CD4-positive, CD25-positive, alpha-beta regulatory T cell (primary cell): ENCODE measurements around the gene TMEM200B. TPM values are rescaled to one million over a fixed set of nuclear protein-coding genes. Genes with fewer than 3 reads are reported as not detected.
"Not testable (repeated sequence)": the region's sequence is repeated elsewhere in the genome, so short reads cannot be mapped to it uniquely, and the experiment has no call there.

ENCODE experiments used
- ATAC-seq, 2 donors: fragments of 150-1000 bp; cut with Tn5 transposase; one replicate each; pipeline ENCODE4 v1.10.0; 2021; ENCODE audit warnings: low read depth in 2 of 2, moderate number of reproducible peaks in 2 of 2, moderate library complexity in 1 of 2
- DNase-seq, 3 donors: peaks; one replicate each; pipeline versions ENCODE4 v3.0.0 to v3.0.0-alpha.2; 2012 to 2022; ENCODE audit warnings: mixed read lengths in 1 of 3
- H3K27ac ChIP-seq: one replicate; pipeline ENCODE4 v1.7.0; 2013; ENCODE audit warnings: mild to moderate bottlenecking, low read length; ENCODE audit not compliant: insufficient read depth, poor library complexity, severe bottlenecking
- H3K27me3 ChIP-seq: one replicate; pipeline ENCODE4 v1.7.0; 2013; ENCODE audit warnings: low read length; ENCODE audit not compliant: control insufficient read depth, insufficient read depth
- H3K36me3 ChIP-seq: one replicate; pipeline ENCODE4 v1.7.0; 2013; ENCODE audit warnings: mild to moderate bottlenecking, low read length, moderate library complexity; ENCODE audit not compliant: control insufficient read depth, insufficient read depth
- H3K4me1 ChIP-seq: 2 replicates; pipeline ENCODE4 v1.7.0; 2013; ENCODE audit warnings: mild to moderate bottlenecking, low read length; ENCODE audit not compliant: insufficient read depth, control insufficient read depth, poor library complexity, severe bottlenecking
- H3K4me3 ChIP-seq: one replicate; pipeline ENCODE4 v1.7.0; 2013; ENCODE audit warnings: low read depth, mild to moderate bottlenecking, low read length, moderate library complexity
- H3K9me3 ChIP-seq, 2 experiments: 1 replicate in 1 of 2; 2 replicates in 1 of 2; pipeline ENCODE4 v1.7.0; 2013; ENCODE audit warnings: low read length in 2 of 2, mild to moderate bottlenecking in 1 of 2, moderate library complexity in 1 of 2; ENCODE audit not compliant: control insufficient read depth in 2 of 2
- H3K27ac Mint-ChIP-seq, 3 donors: one replicate each; pipeline ENCODE4 v1.8.0; 2020 to 2022; ENCODE audit warnings: mild to moderate bottlenecking in 3 of 3, mixed read lengths in 3 of 3, moderate library complexity in 2 of 3
- H3K27me3 Mint-ChIP-seq: one replicate; pipeline ENCODE4 v1.8.0; 2022; ENCODE audit warnings: mild to moderate bottlenecking, mixed read lengths
- H3K36me3 Mint-ChIP-seq: one replicate; pipeline ENCODE4 v1.8.0; 2020; ENCODE audit warnings: mixed read lengths
- H3K4me1 Mint-ChIP-seq, 4 donors: one replicate each; pipeline ENCODE4 v1.8.0; 2020 to 2022; ENCODE audit warnings: mixed read lengths in 4 of 4, mild to moderate bottlenecking in 1 of 4
- H3K4me3 Mint-ChIP-seq, 4 donors: one replicate each; pipeline ENCODE4 v1.8.0; 2020 to 2022; ENCODE audit warnings: mild to moderate bottlenecking in 4 of 4, mixed read lengths in 4 of 4, moderate library complexity in 3 of 4
- H3K9me3 Mint-ChIP-seq, 7 donors: one replicate each; pipeline ENCODE4 v1.8.0; 2020 to 2022; ENCODE audit warnings: mixed read lengths in 7 of 7, mild to moderate bottlenecking in 3 of 7, moderate library complexity in 2 of 7
- polyA plus RNA-seq, 4 donors: library from polyadenylated mRNA; unstranded; fragments of 300-500 nt; fragmentation: Illumina TruSeq; gene quantifications; one replicate each; pipeline ENCODE4 v1.2.3, GENCODE V29; 2021
- total RNA-seq: library from RNA; stranded (reverse); gene quantifications from one replicate; pipeline ENCODE4 v1.2.3, GENCODE V29; 2022

Gene TMEM200B
- total and polyA plus RNA-seq, 5 donors from 2014 or later: 0.27 TPM; not detected in 4

DNA sequence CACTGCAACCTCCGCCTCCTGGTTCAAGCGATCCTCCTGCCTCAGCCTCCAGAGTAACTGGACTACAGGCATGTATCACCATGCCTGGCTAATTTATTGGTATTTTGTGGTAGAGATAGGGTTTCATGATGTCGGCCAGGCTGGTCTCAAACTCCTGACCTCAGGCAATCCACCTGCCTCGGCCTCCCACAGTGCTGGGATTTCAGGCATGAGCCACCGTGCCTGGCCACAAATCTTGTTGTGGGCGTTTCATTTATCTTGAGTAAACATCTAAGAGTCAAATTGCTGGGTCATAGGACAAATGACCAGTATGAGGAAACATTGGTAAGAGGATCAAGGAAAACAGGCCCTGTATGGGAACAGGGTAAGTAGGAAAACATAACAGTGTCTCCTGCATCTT is 17.9 kb downstream of the TMEM200B start:
- ATAC-seq (no peak), DNase-seq (no peak)
- H3K36me3 Mint-ChIP-seq: peaks cover 23% of the 10 kb centered on the region
- no peaks in the 10 kb centered on the region for H3K9me3 ChIP-seq
- H3K4me1 ChIP-seq: no peaks in the 10 kb centered on the region
- H3K9me3 Mint-ChIP-seq: no peaks in the 10 kb centered on the region
- H3K36me3 ChIP-seq: peaks cover 63% of the 10 kb centered on the region
- H3K27me3 Mint-ChIP-seq: no peaks in the 10 kb centered on the region
- H3K27ac ChIP-seq: no peak overlapping the region
- no peak overlapping the region for H3K4me3 ChIP-seq
- peaks cover 0 to 2% (median 0%) of the 10 kb centered on the region in 4 donors for H3K4me1 Mint-ChIP-seq
- no peaks in the 10 kb centered on the region for H3K27me3 ChIP-seq
- H3K4me3 Mint-ChIP-seq: no peak overlapping the region
- no peak overlapping the region for H3K27ac Mint-ChIP-seq

DNA sequence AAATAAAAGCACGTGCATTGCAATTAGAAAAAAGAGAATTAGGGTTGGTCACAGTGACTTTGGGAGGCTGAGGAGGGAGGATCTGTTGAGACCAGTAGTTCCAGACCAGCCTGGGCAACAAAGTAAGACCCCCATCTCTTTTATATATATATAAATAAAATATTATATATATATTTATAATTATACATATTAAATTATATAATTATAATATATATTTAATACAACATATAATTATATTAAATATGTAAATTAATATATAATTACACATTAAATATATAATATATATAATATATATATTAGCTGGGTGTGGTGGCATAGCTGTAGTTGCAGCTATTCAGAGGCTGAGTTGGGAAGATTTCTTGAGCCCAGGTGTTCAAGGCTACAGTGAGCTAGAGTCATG is 23.2 kb downstream of the TMEM200B start:
- Histone ChIP-seq H3K4me1 (no peaks in the 10 kb centered on the region), H3K36me3 (peaks cover 79% of the 10 kb centered on the region), H3K27ac (no peak overlapping the region), H3K4me3 (no peak overlapping the region), H3K27me3 (no peaks in the 10 kb centered on the region), H3K9me3 (no peaks in the 10 kb centered on the region)
- H3K4me1 Mint-ChIP-seq: peaks cover 0 to 8% (median 4%) of the 10 kb centered on the region in 4 donors
- H3K27ac Mint-ChIP-seq: no peak overlapping the region
- ATAC-seq (no peak), DNase-seq (no peak)
- no peaks in the 10 kb centered on the region for H3K27me3 Mint-ChIP-seq
- peaks cover 29% of the 10 kb centered on the region for H3K36me3 Mint-ChIP-seq
- no peaks in the 10 kb centered on the region for H3K9me3 Mint-ChIP-seq
- H3K4me3 Mint-ChIP-seq: no peak overlapping the region

DNA sequence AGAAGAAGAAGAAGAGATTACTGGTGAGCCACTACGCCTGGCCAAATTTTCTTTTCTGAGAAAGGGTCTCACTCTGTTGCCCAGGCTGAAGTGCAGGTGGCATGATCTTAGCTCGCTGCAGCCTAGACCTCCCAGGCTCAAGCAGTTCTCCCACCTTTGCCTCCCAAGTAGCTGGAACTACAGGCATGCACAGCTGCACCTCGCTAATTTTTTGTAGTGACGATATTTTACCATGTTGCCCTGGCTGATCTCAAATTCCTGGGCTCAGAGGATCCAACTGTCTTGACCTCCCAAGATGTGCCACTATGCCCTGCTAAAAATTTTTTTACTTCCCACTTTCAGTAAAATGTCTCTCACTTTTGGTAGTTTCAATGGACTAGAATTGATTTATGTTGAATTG is 24.4 kb downstream of the TMEM200B start:
- DNase-seq: no peak
- H3K27ac ChIP-seq: no peak overlapping the region
- ATAC-seq: no peak
- H3K36me3 ChIP-seq: peaks cover 87% of the 10 kb centered on the region
- peaks cover 28% of the 10 kb centered on the region for H3K36me3 Mint-ChIP-seq
- peak overlapping the region in 1 of 3 donors; percentile 5 for H3K27ac Mint-ChIP-seq
- no peaks in the 10 kb centered on the region for H3K9me3 ChIP-seq
- peaks cover 5 to 13% (median 10%) of the 10 kb centered on the region in 4 donors for H3K4me1 Mint-ChIP-seq
- no peaks in the 10 kb centered on the region for H3K27me3 Mint-ChIP-seq
- H3K4me1 ChIP-seq: no peaks in the 10 kb centered on the region
- H3K9me3 Mint-ChIP-seq: no peaks in the 10 kb centered on the region
- H3K27me3 ChIP-seq: no peaks in the 10 kb centered on the region
- H3K4me3 Mint-ChIP-seq: no peak overlapping the region
- H3K4me3 ChIP-seq: no peak overlapping the region

DNA sequence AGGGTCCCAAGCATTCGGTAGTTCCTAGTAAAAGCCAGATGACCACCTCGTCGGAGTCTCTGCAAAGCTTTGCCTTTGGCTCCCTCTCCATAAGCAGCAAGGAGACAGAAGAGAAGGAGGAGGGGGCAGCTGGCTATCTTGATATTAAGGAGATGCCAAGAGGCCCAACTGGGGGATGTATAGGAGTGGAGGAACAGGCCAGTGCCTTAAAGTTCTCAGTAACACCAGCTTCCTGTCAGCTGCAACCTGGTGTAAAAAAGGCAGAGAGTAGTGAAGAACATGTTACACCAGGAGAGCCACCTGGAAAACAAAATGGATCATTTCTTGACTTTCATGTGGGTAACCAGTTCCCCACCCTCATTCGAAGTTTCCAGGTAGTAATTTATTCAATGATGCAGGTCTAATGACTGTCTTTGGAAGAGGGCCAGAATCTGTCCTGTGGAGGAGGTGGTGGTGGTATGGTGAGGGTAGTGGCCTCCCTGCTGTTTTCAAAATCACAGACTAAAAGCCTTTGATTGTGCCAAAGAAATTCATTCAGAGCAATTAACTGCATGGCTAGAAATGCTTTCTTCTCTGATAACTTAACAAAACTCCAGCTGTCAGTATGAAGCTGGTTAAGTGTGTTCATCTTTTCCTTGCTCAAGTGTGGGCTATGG is 27.3 kb downstream of the TMEM200B start:
- Mint-ChIP-seq H3K27ac (peak overlapping the region; percentile 50 to 71 (median 66)), H3K9me3 (peaks cover 0 to 6% (median 2%) of the 10 kb centered on the region in 7 donors), H3K27me3 (no peaks in the 10 kb centered on the region), H3K4me3 (no peak overlapping the region), H3K4me1 (peaks cover 11 to 13% (median 12%) of the 10 kb centered on the region in 4 donors), H3K36me3 (peaks cover 45% of the 10 kb centered on the region)
- Histone ChIP-seq H3K4me1 (no peaks in the 10 kb centered on the region), H3K27me3 (no peaks in the 10 kb centered on the region), H3K27ac (no peak overlapping the region), H3K9me3 (no peaks in the 10 kb centered on the region), H3K4me3 (no peak overlapping the region), H3K36me3 (peaks cover 87% of the 10 kb centered on the region)
- no peak for ATAC-seq
- DNase-seq: no peak

DNA sequence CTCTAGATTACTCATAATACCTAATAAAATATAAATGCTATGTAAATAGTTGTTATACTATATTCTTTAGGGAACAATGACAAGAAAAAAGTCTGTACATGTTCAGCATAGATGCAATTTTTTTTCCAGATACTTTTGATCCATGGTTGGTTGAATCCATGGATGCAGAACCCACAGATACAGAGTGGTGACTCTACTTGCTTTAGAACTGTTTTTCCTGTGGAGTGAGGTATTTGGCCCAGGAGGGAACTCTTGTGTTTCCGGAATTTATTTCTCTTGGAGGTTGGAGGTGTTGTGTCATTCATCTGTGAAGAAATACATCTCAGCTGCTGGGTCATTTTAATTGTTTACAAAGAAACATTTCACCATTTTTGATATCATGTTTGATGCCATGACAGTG is 28.7 kb downstream of the TMEM200B start:
- no peak overlapping the region for H3K4me3 ChIP-seq
- Mint-ChIP-seq H3K4me1 (peaks cover 11 to 14% (median 13%) of the 10 kb centered on the region in 4 donors), H3K27me3 (no peaks in the 10 kb centered on the region), H3K4me3 (peak overlapping the region in 1 of 4 donors; percentile 22), H3K9me3 (peaks cover 0 to 6% (median 2%) of the 10 kb centered on the region in 7 donors), H3K27ac (no peak overlapping the region), H3K36me3 (peaks cover 55% of the 10 kb centered on the region)
- H3K9me3 ChIP-seq: no peaks in the 10 kb centered on the region
- H3K27me3 ChIP-seq: no peaks in the 10 kb centered on the region
- ATAC-seq (no peak), DNase-seq (no peak)
- no peak overlapping the region for H3K27ac ChIP-seq
- H3K4me1 ChIP-seq: no peaks in the 10 kb centered on the region
- peaks cover 88% of the 10 kb centered on the region for H3K36me3 ChIP-seq

DNA sequence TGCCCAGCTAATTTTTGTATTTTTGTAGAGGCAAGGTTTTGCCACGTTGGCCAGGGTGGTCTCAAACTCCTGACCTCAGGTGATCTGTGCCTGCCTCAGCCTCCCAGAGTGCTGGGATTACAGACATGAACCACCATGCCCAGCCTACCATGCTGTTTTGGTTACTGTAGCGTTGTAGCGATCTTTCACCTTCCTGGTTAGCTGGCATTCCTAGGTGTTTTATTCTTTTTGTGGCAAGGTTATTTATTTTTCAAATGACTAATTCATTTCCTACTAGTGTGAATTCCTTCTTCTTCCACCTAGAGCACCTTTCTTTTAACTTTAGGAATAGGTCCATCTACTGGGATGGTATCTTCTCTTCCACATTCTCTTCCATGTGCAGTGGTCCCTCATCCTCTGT is 29.3 kb downstream of the TMEM200B start:
- Histone ChIP-seq H3K4me1 (no peaks in the 10 kb centered on the region), H3K9me3 (no peaks in the 10 kb centered on the region), H3K36me3 (peaks cover 86% of the 10 kb centered on the region), H3K27ac (no peak overlapping the region), H3K4me3 (no peak overlapping the region), H3K27me3 (no peaks in the 10 kb centered on the region)
- Mint-ChIP-seq H3K27ac (no peak overlapping the region), H3K27me3 (no peaks in the 10 kb centered on the region), H3K36me3 (peaks cover 55% of the 10 kb centered on the region), H3K9me3 (peaks cover 0 to 6% (median 2%) of the 10 kb centered on the region in 7 donors), H3K4me1 (peaks cover 9 to 17% (median 15%) of the 10 kb centered on the region in 4 donors), H3K4me3 (no peak overlapping the region)
- DNase-seq (no peak), ATAC-seq (no peak)

DNA sequence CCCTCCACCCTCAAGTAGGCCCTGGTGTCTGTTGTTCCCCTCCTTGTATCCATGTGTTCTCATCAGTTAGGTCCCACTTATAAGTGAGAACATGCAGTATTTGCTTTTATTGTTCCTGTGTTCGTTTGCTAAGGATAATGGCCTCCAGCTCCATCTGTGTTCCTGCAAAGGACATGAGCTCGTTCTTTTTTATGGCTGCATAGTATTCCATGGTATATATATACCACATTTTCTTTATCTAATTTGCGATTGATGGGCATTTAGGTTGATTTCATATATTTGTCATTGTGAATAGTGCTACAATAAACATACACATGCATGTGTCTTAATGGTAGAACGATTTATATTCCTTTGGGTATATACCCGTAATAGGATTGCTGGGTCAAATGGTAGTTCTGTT is 31.0 kb downstream of the TMEM200B start:
- H3K36me3 ChIP-seq: peaks cover 75% of the 10 kb centered on the region
- ATAC-seq, H3K4me3 ChIP-seq, H3K27ac Mint-ChIP-seq, H3K27ac ChIP-seq, DNase-seq, H3K4me3 Mint-ChIP-seq, H3K27me3 ChIP-seq, H3K27me3 Mint-ChIP-seq, H3K9me3 Mint-ChIP-seq, H3K4me1 ChIP-seq, H3K9me3 ChIP-seq: not testable (repeated sequence)
- Mint-ChIP-seq H3K36me3 (peaks cover 50% of the 10 kb centered on the region), H3K4me1 (peaks cover 13 to 25% (median 16%) of the 10 kb centered on the region in 4 donors)
